Putamen (tissue), 1 donor: Measurements from ENCODE around the gene CXCR6.

ENCODE experiments used
- DNase-seq: peaks from one replicate; pipeline ENCODE4 v3.0.0-alpha.2; 2016; ENCODE audit warnings: low spot score

Gene CXCR6

GRCh38 chr3:45943207-45943846 is at the start of gene CXCR6:
TSS of gene CXCR6 (plus strand) at chr3:45943464. CDS start at chr3:45946482, 3,018 bp downstream.
- DNase-seq = no peak

- DNase-seq = no peak
Observed at GRCh38 chr3:45894015-45894414, 49.2 kb upstream of the CXCR6 start.

DNA sequence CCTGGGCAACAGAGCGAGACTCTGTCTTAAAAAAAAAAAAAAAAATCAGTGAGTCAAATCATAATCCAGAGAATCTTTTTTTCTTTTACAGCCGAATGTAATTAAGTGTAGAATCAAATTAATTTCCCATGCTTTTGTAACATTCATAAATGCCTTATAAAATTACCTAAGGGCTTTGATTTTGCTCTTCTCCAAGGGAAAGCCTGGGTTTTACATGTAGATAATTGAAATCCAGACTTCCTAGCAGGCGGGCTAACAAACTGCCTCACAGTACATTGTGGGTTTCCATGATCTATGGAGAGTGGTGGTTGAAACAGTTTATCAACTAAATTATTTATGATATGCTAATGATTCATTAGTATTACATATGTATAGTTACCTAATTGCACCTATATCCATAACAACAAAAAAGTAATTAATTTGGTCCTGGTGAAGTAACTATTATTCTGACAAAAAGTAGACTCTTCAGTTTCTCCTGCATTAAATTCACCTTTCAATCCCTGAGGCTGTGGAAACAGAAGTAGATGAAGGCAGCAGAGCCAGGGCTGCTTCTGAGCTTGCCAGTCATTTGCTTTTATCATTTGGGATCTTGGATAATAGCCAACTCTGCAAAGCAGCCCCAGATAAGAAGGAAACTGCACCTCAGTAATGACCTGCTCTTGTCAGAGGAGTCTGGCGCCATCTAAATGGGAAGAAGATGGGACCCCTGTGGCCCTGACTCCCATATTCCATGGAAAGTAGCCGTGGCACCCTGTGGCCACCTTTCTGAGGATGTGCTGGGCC is 47.4 kb upstream of the CXCR6 start:
- no peak for DNase-seq

DNA sequence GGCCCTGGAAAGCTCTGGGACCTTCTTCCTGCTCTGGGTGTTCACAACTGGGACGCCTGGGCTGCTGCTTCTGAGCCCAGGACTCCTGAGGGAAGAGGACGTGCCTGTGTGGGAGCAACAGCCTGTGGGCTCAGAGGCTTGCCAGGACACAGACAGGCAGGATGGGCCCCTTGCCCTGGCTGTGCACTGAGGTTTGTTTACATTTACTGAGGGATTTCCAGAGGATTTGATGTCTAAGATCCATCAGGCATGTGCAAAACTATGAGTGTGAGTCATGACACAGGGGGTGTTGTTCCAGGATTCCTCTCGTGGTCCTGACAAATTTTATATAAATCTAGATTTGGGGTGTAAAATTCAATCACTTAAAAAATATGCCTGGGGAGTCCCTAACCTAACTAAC is 46.3 kb upstream of the CXCR6 start:
- DNase-seq = no peak

DNA sequence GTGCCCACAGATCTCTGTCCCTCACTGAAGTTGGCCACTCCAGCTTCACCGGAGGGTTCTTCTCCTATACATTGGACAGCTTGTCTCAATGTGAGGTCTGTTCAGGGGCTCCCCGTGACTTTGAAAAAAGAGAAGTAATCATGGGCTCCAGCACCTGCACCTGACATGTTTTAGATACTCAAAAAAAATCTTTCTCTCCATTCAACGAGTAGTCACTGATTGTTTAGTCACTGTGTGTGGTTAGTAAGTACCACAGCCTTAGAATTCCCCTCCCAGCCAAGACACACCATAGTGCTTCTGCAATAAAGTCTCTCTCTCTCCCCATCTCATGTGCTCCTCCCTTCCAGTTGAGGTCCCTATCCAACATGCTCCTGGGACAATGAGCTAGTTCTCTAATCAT is 38.3 kb upstream of the CXCR6 start:
- DNase-seq = no peak

GRCh38 chr3:45905755-45906154 is 37.5 kb upstream of the CXCR6 start:
- DNase-seq = no peak

GRCh38 chr3:45906681-45907407 is 36.4 kb upstream of the CXCR6 start:
- DNase-seq = no peak

DNA sequence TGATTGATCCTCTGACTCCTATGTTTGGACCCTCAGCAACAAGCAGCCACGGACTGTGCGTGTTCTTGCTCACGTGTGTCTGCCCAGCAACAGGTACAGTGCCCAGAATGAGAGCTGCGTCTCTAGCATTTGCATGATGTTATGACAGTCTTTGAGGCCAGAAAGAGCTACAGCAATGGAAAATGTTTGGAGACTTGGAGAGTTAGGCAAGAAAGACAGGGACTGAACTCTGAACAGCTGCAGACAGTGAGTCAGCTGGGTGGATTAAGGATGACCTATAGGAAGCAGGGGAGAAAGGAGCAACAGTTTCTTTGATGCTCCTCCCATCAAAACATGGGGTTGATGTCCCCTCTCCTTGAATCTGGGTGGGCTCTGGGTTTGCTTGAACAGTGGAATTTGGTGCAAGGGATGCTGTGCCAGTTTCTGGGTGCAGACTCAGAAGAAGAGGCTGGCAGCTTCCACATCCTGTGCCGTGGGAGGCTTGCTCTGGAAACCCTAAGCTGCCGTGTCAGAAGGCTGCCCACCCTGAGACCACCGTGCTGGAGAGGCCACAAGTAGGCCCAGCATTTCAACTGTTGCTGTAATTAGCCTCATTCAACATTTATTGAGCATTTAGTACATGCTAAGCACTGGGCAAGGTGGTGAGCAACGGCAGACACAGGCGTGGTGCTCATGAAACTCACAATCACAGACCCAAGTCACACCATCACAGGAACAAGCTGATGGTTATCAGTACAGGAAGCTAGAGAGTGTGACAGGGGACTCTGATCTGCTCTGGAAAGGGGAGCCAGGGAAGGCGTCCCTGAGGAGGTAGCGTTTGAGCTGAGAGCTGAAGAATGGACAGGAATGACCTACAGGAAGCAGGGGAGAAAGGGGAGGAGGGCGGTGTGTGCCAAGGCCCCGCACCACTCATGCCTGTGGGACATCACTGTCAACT is 35.2 kb upstream of the CXCR6 start:
- DNase-seq = no peak

GRCh38 chr3:45908761-45909160 is 34.5 kb upstream of the CXCR6 start:
- no peak for DNase-seq

DNA sequence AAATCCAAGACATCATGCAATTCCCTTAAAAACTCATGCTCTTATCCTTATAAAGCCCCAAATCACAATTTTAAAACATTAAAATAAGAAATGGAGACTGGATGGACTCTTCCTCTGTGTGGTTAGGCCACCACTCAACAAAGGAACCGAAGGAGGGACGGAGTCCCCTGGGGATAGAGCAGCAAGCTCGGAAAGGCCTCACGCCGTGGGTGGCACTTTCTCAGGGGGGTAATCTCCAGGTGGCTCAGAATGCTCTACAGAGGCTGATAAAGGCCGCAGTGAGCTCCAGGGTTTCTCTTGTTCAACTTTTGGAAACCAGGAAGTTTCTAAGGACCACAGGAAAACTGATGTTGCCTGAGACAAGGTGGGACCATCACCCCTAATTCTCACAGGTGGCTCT is 33.7 kb upstream of the CXCR6 start:
- DNase-seq = no peak

DNA sequence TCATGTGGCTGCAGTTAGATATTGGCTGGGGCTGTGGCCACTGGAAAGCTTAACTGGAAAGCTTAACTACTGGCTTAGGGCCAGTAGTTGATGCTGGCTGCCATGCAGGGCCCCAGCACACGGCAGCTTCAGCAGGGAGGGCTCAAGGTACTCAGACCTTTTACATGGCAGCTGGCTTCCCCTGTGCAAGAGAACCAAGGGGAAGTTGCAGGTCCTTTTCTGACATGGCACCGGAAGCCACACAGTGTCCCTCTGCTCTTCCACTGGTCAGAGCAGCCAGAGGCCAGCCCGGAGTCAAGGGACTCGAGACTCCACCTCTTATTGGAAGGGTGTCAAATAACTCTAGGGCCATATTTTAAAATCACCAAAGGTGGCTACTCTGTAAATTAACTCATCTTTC is 32.4 kb upstream of the CXCR6 start:
- no peak for DNase-seq

- DNase-seq = no peak
Observed at GRCh38 chr3:45911511-45912226, 31.6 kb upstream of the CXCR6 start.

GRCh38 chr3:45912435-45912834 is 30.8 kb upstream of the CXCR6 start:
- no peak for DNase-seq

- no peak for DNase-seq
Observed at GRCh38 chr3:45914362-45915058, 28.8 kb upstream of the CXCR6 start.

DNA sequence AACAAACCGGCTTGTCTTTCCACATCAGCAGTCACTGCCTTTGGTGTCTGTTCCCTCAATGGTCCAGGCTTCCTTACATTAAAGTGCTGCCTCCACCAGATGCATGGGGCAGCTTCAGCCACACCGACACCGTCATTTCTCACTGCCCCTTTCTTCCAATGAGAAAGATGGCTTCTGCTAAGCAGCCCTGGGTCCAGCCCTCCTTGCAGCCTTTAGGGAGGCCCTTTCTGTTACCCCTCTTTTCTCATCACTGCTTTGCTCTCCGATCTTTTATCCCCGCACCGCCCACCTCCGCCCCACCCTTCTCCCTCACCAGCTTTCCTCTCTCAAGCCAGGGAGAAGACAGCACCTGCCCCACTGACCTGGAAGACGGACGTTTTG is 28.2 kb upstream of the CXCR6 start:
- no peak for DNase-seq

GRCh38 chr3:45915518-45916231 is 27.6 kb upstream of the CXCR6 start:
- no peak for DNase-seq

DNA sequence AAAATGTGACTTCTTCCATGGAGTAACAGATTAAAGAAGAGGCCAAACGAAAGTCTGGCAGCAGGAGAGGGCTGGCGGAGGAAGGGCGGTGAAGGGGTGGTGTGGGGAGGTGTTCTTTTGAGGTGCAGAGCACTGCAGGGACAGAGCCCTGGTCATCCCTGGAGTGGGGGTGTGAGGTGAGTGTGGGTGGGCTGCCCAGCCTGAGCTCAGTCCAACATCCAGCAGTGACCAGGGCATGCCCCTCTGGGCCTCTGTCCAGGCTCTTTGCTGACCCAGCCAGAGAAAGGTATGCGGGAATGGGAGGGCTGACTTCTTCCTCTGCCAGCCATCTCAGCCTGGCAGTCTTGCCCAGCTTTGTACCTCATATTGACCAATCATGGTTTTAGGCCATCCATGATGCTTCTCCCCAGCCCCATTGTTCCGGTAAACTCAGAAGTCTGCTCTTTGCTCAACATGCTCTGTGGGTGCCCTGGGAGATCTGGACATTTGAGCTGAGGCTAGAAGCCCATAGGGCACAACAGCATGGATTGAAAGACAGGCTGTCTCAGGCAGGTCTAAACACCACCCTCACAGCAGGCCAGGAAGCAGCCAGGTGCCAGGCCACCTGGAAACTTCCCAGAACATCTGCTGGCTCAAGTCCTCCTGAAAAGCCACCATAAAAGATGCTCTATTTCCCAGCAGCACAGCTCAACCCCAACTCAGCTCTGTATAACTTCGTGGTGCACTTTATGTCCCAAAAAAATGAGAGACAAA is 25.9 kb upstream of the CXCR6 start:
- DNase-seq = no peak

DNA sequence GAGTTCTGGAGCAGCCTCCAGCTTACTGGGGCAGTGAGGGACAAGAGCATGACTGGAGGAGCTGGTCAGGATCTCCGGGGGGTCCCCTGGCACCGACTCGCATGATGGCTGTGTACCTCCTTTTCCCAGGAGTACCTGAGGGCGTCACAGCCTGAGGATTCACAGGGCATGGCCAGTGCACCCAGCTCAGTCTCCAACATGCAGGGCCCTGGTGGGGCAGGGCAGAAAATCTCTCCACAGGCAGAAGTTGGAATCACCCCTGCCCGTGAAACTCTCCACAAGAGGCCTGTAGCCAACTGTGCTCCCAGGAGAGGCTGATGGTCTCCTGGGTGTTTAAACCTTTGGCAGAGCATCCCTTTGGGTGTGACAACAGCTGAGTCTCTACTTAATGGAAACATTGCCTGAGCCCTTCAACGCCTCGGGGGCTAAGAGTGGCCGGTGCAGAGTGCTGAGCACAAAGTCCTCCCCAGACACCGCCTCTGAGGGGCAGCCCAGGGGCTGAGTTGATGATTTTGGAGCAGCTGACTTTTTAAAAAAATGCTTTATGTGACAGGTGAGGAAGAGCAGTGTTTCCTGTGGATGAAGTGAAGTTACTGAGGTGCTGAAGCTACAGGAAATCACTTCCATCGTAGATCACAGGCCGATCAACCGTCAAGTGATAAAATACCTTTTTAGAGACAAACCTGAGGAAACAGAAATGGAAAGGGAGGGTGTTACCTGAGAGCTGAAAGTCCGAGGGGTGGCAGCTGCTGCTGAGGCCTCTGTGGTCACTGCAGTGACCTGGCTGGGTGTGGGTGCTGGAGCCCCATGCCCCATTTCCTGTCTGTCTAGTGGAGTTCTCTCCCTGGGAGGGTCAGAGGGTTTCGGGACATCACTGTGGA is 21.9 kb upstream of the CXCR6 start:
- no peak for DNase-seq

DNA sequence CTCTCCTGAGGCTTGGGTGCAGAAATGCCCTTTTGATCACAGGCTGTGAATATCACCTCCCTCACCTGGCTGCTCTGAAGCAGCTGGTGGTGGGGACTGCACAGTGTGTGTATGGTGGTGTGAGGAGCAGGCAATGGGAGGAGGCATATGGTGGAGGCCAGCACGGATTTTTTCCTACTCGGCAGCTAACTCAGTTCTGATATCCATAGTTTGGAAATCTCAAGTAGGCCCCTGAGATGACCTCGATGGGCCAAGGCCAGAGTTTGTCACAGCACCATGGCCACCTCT is 21.3 kb upstream of the CXCR6 start:
- DNase-seq = no peak
